Heart left ventricle (tissue), 13 donors: ENCODE measurements around the gene UBE4B.
A peak's percentile ranks its signal among the peaks of the same experiment; 100 is the strongest.

Experiments
- POLR2A ChIP-seq, 2 donors: fragments of 450-650 bp; IDR thresholded peaks; one replicate each; pipeline ENCODE4 v1.6.1; 2017; ENCODE audit warnings: antibody characterized with exemption in 2 of 2, mild to moderate bottlenecking in 2 of 2, moderate library complexity in 2 of 2
- TF ChIP-seq, protein P1 (sequence below), 12 donors: fragments of 200-600 bp; sonication (generic) in 4 of 12; IDR thresholded peaks; one replicate each; pipeline versions ENCODE4 v1.5.0 to v1.8.0; 2018 to 2022; ENCODE audit warnings: antibody characterized with exemption in 12 of 12, mild to moderate bottlenecking in 5 of 12
- donor health status: ischemic (EF 13 %, LVEDD 7.1; RV severe dilation, severe dysfunction).
- donor health status: DM: no; HTN: yes; CAD: no.
- donor health status: DM: no; HTN: no; CAD: no.
- donor health status: ischemic (EF 25% LVEDD 6.9; RV normal size, moderate dysfunction).
- donor health status: ischemic (EF 25% LVEDD 5.7; RV mildly dilated, moderate dysfunction).
- donor health status: ischemic (EF 35%, LVEDD 5.7; RV mildly dilated, moderate dysfunction).
- donor health status: nonischemic (EF 11% LVEDD 7.7; RV severe dilation, severe dysfunction).
- donor health status: DM: yes; HTN: yes; CAD: no.
- donor health status: PGD.
- donor health status: ischemic (EF 29% LVEDD 5.4; RV normal size, mild dysfunction).
- donor health status: nonischemic (EF 23%, LVEDD 6.1; RV moderate dilation, normal function).

DNA sequence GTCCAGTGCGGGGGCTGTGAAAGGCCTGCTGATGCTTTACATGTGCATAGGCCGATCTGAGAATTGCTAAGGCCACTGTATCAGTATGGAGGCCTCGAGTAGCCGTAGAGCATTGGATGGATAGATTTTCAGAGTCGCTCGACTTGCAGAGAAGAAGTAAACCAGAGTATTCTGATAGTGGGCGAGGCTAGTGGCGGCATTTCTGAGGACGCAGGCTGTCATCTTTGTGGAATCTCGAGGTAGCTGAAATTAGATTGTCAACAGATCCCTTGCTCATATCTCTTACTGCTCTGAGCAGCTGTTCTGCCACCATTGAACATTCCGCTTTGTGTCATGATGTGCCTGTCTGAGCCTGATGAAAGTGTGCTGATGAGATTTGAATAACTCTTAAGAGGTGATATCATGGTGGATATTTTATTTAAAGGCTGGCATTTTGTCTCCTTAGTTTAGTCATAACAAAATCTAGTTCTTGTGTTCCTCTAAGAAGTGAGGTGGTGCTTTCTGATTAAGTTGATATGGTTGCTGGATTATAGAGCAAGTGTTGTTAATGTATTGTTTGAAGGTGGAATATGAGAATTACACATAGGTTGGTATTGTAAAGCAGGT lies 179.2 kb downstream of the UBE4B start:
- peak in 1 of 2 donors; percentile 9 for TF ChIP-seq POLR2A (IDR thresholded peaks at IDR 0.05)
- TF ChIP-seq, protein P1, sequence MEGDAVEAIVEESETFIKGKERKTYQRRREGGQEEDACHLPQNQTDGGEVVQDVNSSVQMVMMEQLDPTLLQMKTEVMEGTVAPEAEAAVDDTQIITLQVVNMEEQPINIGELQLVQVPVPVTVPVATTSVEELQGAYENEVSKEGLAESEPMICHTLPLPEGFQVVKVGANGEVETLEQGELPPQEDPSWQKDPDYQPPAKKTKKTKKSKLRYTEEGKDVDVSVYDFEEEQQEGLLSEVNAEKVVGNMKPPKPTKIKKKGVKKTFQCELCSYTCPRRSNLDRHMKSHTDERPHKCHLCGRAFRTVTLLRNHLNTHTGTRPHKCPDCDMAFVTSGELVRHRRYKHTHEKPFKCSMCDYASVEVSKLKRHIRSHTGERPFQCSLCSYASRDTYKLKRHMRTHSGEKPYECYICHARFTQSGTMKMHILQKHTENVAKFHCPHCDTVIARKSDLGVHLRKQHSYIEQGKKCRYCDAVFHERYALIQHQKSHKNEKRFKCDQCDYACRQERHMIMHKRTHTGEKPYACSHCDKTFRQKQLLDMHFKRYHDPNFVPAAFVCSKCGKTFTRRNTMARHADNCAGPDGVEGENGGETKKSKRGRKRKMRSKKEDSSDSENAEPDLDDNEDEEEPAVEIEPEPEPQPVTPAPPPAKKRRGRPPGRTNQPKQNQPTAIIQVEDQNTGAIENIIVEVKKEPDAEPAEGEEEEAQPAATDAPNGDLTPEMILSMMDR (IDR thresholded peaks at IDR 0.05), result no peak
